NCI-H524 (cell line): ENCODE results near the gene PHACTR3.

ENCODE experiments used
- DNase-seq, 2 experiments: peaks; one replicate each; lab custom pipeline; 2025; lab: John Stamatoyannopoulos, UW

PHACTR3 gene

GRCh38 chr20:59800309-59800708 is 196.0 kb downstream of the PHACTR3 start:
- no peak for DNase-seq

DNA sequence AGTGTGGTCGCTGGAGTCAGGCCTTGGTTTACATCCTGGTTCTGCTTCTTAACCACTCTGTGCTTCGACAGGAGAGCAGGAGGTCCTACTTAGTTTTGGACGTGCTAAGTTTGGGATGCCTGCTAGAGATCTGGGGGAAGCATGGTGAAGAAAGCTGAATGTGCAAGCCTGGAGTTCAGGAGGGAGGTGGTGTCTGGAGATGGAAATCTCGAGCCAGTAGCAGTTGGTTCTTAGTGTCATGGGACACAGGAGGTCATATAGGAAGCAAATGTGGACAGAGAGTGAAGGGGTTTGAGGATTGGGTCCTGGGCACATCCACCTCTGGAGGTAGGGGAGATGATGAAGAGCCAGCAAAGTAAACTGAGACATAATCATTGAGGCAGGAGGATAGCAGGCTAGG is 197.7 kb downstream of the PHACTR3 start:
- no peak for DNase-seq

- no peak for DNase-seq
Measured at GRCh38 chr20:59802471-59803221, 198.3 kb downstream of the PHACTR3 start.

DNA sequence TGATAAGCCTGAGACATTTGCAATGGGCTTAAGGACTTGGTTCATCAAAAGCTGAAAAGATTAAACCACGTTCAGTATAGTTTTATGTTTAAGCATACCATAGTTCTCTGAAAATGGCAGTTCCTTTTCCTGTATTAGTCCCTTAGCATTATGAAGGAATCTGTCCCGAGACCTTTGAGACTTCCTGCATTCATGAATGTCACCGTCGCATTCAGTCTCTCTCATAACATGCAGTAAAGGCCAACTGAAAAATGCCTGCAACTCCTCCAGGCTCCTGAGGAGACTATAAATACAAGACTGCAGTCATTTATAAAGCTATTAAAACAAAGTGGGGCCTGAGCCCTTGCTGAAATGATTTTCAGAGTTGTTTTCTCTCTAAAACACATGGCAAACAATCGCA is 200.0 kb downstream of the PHACTR3 start:
- DNase-seq, result no peak

DNA sequence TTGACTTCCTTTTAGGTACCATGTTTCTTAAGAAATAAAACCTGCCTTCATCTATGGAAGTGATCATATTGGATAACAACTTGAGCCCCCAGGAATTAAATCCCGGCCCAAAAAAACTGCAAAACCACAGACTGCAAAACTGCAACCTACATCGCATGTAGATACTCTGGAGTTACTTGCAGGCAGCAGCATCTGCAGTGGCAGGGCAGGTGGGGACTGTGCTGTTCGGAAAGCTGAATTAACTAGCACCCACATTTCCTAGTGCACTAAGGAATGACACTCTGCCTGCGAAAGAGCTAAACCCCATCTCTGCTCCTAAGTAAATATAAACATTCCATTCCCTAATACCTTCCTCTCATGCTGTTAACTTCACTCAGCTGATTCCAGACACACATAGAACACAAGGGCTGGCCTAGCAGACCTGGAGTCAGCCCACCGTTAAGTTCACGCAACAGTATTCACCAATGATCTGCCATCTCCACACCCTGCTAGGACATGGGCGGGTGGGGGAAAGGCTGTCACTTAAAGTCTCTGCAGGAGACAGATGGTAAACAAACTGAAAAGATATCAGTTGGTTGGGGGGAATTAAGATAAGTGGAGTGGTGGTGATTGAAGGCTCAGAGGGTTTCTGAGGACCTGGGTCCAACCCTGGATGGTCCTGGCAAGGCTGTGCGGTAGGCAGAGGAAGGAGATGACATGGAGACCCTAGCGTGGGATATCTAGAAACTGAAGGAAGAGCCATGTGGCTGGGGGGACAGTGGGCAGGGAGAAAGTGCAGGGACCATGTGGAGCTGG is 200.7 kb downstream of the PHACTR3 start:
- DNase-seq, result no peak

- DNase-seq, result no peak
Measured at GRCh38 chr20:59805786-59806577, 201.6 kb downstream of the PHACTR3 start.

- DNase-seq, result no peak
Measured at GRCh38 chr20:59806578-59806975, 202.2 kb downstream of the PHACTR3 start.

- no peak for DNase-seq
Measured at GRCh38 chr20:59807909-59808728, 203.8 kb downstream of the PHACTR3 start.

DNA sequence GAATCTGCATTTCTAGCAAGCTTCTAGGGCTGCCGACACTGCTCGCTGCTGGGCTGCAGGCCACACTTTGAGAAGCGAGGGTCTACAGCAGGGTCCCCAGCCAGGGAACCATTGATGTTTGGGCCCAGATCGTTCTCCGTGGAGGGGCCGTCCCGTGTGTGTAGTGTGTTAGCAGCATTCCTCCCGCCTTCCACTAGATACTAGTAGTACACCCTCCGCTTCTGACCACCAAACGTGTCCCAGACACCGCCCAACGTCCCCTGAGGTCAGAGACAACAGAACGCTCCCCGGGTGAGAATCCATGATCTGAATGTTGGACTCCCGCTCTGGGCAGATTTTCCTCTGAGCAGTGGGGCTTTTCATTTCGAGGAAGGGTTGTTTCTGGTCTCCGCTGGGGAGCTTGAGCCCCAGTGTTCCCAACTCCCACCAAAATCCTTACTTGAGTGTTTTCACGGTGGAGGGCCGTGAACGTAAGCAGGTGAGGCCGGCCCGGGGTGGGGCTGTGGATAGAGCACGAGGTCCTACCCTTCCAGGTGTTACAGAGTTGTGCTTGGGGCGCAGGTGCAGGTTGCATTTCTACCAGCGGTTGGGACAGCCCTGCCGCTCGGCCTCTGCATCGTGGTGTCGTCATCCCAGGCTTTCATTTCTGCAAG is 204.5 kb downstream of the PHACTR3 start:
- DNase-seq, result no peak

DNA sequence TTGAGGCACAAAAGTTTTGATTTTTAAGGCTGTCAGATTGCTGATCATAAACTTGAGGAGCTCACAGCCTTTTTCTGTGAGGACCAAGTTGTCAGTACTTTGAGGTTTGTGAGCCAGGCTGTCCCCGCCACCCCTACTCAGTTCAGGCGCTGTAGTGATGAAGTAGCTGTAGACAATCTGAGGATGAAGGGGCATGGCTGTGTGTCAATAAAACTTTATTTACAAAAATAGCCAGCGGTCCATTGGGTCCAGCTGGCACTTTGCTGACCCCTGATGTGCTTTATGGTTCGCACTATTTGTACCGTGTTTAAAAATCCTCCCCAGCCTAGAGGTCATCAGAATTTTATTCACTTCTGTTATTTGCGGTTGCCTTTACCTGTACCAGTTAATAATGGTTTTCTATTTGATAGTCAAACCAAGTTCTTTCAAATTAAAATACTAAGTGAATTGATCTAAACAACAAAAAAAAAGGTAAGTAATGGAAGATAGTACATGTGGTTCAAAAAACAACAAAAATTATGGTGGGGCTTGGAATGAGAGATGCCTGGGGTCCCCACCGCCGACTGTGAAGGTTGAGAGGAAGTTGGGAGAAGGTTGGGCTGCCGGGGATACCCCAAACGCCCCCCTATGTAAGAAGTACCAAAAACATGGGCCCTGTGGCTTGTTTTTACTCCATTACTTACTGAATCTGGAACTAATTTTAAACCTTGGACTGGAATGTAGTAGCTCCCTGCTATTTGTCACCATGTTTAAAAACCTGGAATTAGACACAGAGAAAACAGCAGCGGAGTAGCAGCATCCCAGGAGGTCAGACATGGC is 205.5 kb downstream of the PHACTR3 start:
- DNase-seq, result no peak

DNA sequence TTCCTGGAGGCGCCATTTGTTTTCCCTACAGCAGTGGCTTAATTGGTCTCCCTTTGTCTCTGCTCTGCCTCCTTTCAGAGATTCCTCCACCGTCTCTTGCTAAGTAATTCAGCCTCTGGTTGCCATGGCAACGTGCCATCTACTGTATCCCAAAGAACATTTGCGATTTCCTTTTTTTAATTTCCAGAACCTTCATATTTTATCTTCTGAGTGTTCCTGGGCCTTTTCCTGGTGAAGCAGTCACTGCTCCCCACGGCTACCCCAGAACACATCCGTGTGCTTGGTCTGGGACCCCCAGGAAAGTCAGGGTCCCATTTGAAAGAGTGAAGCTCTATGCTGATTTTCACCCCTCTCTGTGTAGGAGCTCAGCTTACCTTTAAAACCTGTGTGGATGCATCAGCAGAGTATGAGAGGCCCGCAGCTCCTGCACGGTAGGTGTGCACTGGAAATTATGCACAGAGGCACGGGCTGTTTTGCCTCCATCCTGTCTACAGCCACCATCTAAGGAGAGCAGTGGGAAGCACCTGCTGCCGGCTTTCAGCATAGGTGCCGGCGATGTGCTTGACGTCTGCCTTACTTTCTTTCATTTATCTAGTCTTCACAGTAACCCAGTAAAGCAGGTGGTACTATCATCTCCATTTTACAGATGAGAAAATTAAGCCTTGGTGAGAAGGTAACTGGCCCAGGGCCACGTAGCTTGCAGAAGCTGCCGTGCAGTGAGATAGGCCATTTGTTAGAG is 206.3 kb downstream of the PHACTR3 start:
- no peak for DNase-seq

GRCh38 chr20:59811681-59812171 is 207.4 kb downstream of the PHACTR3 start:
- DNase-seq, result no peak

DNA sequence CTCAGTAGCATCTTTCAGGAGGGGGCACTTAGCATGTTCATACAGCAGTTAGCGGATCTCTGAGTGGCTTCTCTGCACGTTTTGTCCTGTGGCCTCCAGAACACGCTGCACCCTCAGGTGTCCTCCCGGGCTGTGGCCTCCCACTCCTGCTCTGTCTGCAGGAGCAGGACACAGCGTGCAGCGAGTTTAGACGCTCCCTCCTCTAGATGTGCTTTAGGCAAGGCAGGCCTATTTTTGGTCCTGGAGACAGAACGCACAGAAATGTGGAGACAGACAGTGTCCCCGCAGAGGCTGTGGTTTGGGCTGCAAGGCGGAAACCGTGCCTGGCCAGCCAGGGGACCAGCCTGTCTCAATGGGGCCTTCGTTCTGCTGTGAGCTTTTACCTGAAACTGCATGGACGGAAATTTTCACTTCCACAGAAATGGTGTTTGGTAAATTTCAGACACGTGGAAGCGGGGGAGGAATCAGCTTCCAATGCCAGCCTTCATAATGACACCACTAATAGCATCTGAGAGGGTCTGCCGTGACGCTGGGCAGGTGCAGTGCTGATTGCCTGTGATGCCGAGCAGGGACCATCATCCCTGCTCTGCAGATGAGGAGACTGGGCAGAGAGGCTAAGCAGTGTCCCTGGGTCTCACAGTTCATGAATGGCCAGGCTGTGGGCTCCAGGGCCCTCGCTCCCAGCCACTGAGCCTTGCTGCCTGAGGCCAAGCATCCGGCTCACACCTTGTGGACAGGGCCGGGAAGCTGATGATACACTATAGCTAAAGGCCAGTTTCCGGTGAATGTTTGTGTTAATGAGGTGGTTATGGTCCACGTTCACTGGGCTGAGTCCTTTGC is 208.2 kb downstream of the PHACTR3 start:
- no peak for DNase-seq

DNA sequence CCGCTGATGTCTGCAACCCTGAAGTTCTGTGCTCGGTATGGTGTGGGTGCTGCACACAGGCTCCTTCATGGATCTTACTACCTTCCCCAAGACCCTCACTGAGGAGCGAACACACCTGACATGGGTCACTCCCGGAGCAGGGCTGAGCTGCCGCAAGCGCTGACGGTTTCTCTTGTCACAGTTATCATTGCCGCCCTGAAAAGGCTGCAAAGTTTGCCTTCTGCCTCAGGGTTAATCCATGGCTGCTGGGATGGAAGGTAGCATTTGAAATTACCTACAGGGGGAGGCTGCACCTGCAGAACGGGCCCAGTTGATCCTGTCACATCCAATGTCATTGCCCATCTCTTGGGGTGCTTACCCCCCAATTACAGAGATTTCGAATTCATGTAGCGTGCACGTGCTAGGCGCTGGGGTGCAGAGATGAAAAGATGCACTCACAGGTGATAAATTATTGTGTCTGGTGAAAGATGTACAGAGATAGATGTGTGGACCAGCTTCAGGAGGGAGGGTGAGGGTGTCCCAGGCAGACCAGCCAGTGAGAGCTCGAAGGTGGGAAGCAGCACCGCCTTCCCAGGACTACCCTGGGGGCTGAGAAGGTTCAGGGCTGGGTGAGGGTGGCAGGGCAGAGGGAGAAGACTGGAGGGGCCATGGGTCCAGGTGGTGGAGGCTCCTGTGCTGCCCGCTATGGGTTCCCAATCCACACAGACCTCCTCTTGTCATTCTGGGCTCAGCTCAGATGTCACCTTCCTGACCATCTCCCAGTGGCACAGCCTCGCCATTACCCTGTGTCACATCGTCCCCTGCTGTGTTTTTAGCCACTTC is 209.0 kb downstream of the PHACTR3 start:
- no peak for DNase-seq

DNA sequence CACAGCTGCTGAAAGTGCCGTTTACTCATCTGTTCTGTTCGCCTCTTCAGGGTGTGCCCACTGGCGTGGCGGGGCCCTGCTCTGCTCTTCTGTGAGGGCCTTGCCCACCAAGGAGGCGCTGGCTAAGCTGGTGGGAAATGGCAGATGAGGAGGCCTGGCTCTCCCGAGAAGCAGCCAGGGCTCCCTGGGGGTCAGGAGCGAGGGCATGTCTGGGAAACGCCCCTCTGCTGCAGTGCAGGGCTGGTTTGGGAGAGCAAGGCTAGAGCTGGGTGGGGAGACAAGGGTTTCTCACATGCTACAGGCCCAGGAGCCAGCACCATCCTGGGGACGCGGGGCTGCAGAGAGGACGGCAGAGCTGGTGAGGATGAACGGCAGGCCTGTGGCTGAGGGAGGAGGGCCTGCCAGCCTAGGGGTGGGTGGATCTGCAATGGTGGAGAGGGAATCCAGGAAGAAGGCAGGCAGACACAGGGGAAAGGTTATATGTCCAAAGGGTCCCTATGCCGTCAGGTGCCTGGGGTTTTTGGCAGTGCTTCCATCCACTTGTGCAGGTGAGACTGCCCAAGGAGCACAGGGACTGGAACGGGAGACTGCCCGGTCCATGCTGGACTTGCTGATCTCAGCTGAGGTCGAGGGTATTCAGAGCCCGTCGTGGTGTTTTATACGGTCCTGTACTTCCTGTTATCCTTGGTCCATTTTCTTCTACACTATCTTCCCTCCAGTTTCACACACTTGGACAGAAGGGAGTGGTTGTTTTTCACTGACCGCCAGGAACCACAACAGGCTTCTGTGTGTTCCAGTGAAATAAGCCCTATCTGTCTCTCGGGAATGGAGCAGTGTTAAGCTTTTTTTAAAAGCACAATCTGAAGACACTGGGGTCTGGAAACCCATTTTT is 209.9 kb downstream of the PHACTR3 start:
- no peak for DNase-seq

DNA sequence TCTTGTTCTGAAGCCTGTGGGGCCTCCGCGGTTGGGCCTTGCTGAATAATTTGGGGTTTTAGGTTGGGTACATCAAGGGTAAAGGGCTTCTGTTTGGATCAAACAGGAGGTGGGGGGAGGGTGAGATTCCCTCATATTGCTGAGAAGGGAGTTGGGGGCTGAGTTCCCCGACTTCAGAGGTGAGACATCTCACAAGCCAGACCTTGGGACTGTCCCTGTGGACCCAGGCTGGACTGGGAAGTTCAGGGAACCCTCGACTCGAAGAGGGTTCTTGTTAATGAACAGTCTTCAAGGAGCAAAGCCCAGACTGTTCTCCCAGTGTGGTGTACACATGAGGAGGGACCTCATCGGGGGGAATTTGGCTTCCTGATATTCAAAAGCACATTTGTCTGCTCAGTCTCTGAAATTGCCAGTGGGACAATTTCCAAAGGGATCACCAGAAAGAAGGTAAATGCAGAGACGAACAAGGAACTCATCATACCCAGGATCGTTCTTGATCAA is 210.6 kb downstream of the PHACTR3 start:
- DNase-seq, result no peak
